Glomerular visceral epithelial cell (primary cell): Measurements from ENCODE around the gene STS.

ENCODE experiments used
- DNase-seq: peaks from one replicate; pipeline ENCODE4 v3.0.0-alpha.2; 2016; ENCODE audit errors: extremely low spot score

The STS gene

GRCh38 chrX:7179446-7179845, 31.9 kb downstream of the STS start:
- no peak for DNase-seq

GRCh38 chrX:7184816-7185215, 37.3 kb downstream of the STS start:
- no peak for DNase-seq

- no peak for DNase-seq
Measured at GRCh38 chrX:7188672-7189071, 41.2 kb downstream of the STS start.

GRCh38 chrX:7190157-7190556, 42.6 kb downstream of the STS start:
- DNase-seq: no peak

GRCh38 chrX:7191681-7192110, 44.2 kb downstream of the STS start:
- no peak for DNase-seq

- DNase-seq: no peak
Measured at GRCh38 chrX:7192871-7193270, 45.4 kb downstream of the STS start.

- no peak for DNase-seq
Measured at GRCh38 chrX:7194606-7195005, 47.1 kb downstream of the STS start.
